Keratinocyte (primary cell): ENCODE measurements around the gene FER1L5. TPM values are rescaled to one million over a fixed set of nuclear protein-coding genes. Genes with fewer than 3 reads are reported as not detected.

Source experiments
- DNase-seq: peaks from one replicate; pipeline ENCODE4 v3.0.0-alpha.2; 2011; ENCODE audit warnings: low read depth, missing footprints, low spot score
- FAIRE-seq: peaks from 2 replicates; lab custom pipeline; 2011; peaks lifted over from hg19 to GRCh38; lab: Jason Lieb, UNC
- H2AFZ ChIP-seq: 2 replicates; pipeline ENCODE4 v1.6.0; 2012; ENCODE audit warnings: low read length, control low read depth, inconsistent platforms; ENCODE audit not compliant: control insufficient read depth
- H3K27ac ChIP-seq: 2 replicates; pipeline ENCODE4 v1.5.1; 2011; ENCODE audit warnings: low read length; ENCODE audit not compliant: control insufficient read depth, insufficient read depth
- H3K27me3 ChIP-seq: 3 replicates; pipeline ENCODE4 v1.6.0; 2011; ENCODE audit warnings: low read length; ENCODE audit not compliant: control insufficient read depth, insufficient read depth; ENCODE audit errors: extremely low read depth
- H3K36me3 ChIP-seq, 2 experiments: 2 replicates in 1 of 2; 3 replicates in 1 of 2; pipeline ENCODE4 v1.5.1; 2011; ENCODE audit warnings: low read length in 2 of 2, mild to moderate bottlenecking in 1 of 2; ENCODE audit not compliant: control insufficient read depth in 2 of 2, insufficient read depth in 2 of 2; ENCODE audit errors: extremely low read depth in 1 of 2
- H3K4me1 ChIP-seq: 3 replicates; pipeline ENCODE4 v1.5.1; 2011; ENCODE audit warnings: low read length; ENCODE audit not compliant: control insufficient read depth, insufficient read depth; ENCODE audit errors: extremely low read depth
- H3K4me2 ChIP-seq: 3 replicates; pipeline ENCODE4 v1.6.0; 2011; ENCODE audit warnings: low read depth, low read length; ENCODE audit not compliant: control insufficient read depth, insufficient read depth; ENCODE audit errors: extremely low read depth
- H3K4me3 ChIP-seq, 3 experiments: fragments of 200-600 bp in 1 of 3; sonication (generic) in 1 of 3; 2 replicates in 2 of 3; 3 replicates in 1 of 3; pipeline ENCODE4 v1.5.1; 2011 to 2016; ENCODE audit warnings: low read length in 3 of 3, mild to moderate bottlenecking in 3 of 3, control low read depth in 2 of 3, inconsistent platforms in 1 of 3, low read depth in 1 of 3, mixed read lengths in 1 of 3, mixed run types in 1 of 3, moderate library complexity in 1 of 3; ENCODE audit not compliant: control insufficient read depth in 2 of 3, insufficient read depth in 2 of 3; ENCODE audit errors: extremely low read depth in 1 of 3
- H3K79me2 ChIP-seq: 2 replicates; pipeline ENCODE4 v1.6.0; 2012; ENCODE audit warnings: low read length; ENCODE audit not compliant: control insufficient read depth, insufficient read depth
- H3K9ac ChIP-seq: 3 replicates; pipeline ENCODE4 v1.6.0; 2011; ENCODE audit warnings: low read length; ENCODE audit not compliant: control insufficient read depth, insufficient read depth; ENCODE audit errors: extremely low read depth
- H3K9me1 ChIP-seq: 3 replicates; pipeline ENCODE4 v1.6.0; 2011; ENCODE audit warnings: low read length; ENCODE audit not compliant: control insufficient read depth, insufficient read depth; ENCODE audit errors: extremely low read depth
- H3K9me3 ChIP-seq: 2 replicates; pipeline ENCODE4 v1.5.1; 2012; ENCODE audit warnings: low read depth, low read length; ENCODE audit not compliant: control insufficient read depth
- H4K20me1 ChIP-seq: 3 replicates; pipeline ENCODE4 v1.6.0; 2011; ENCODE audit warnings: low read length; ENCODE audit not compliant: control insufficient read depth, insufficient read depth; ENCODE audit errors: extremely low read depth
- EZH2 ChIP-seq: IDR thresholded peaks from one replicate; pipeline ENCODE4 v1.6.1; 2012; ENCODE audit warnings: inconsistent platforms, mild to moderate bottlenecking, low read length, moderate library complexity
- dilution Hi-C: fragments of 300-500 bp; cut with MboI; formaldehyde crosslinking; loops from one replicate; pipeline ENCODE4 v1.7.0; 2020; ENCODE audit warnings: low sequenced_read_pairs; ENCODE audit not compliant: extremely low pct_ligation_motif_present
- polyA plus RNA-seq, 5 experiments: library from polyadenylated mRNA; depleted of rRNA in 3 of 5; stranded (reverse) in 3 of 5; stranded (forward) in 1 of 5; unstranded in 1 of 5; fragments of >200 nt; gene quantifications; 1 replicate in 1 of 5; 2 replicates in 3 of 5; 3 replicates in 1 of 5; pipeline versions ENCODE4 v1.2.1 to v1.2.3, GENCODE V29; 2011 to 2012; ENCODE audit warnings: missing spikeins in 2 of 5, low read depth in 1 of 5, low replicate concordance in 1 of 5
- TF ChIP-seq, protein P1 (sequence below), 3 experiments: IDR thresholded peaks in 1 of 3; conservative IDR thresholded peaks in 1 of 3; optimal IDR thresholded peaks in 1 of 3; 2 replicates in 2 of 3; 3 replicates in 1 of 3; pipeline versions ENCODE3 to v1.5.1; 2011; ENCODE audit warnings: low read length in 3 of 3, mild to moderate bottlenecking in 3 of 3, moderate library complexity in 2 of 3, control low read depth in 1 of 3, inconsistent platforms in 1 of 3; ENCODE audit not compliant: insufficient read depth in 2 of 3; ENCODE audit errors: extremely low read depth in 1 of 3

FER1L5 gene
- polyA plus RNA-seq, 1 donor (not counting 4 experiments of a cell fraction or from before 2014, with no cell fraction given): 0.01 TPM

- FAIRE-seq (no peak), DNase-seq (no peak)
- dilution Hi-C loops: no loop called here
- Histone ChIP-seq H3K36me3 (peaks cover 0 to 2% of the 10 kb centered on the region in 2 experiments), H3K4me2 (no peak overlapping the region), H3K27ac (no peak overlapping the region), H3K9me1 (no peaks in the 10 kb centered on the region), H3K9ac (no peak overlapping the region), H3K79me2 (no peaks in the 10 kb centered on the region), H3K4me1 (peaks cover 23% of the 10 kb centered on the region), H3K4me3 (no peak overlapping the region), H3K9me3 (no peaks in the 10 kb centered on the region), H4K20me1 (no peaks in the 10 kb centered on the region), H2AFZ (no peak overlapping the region), H3K27me3 (no peaks in the 10 kb centered on the region)
- TF ChIP-seq, protein P1, sequence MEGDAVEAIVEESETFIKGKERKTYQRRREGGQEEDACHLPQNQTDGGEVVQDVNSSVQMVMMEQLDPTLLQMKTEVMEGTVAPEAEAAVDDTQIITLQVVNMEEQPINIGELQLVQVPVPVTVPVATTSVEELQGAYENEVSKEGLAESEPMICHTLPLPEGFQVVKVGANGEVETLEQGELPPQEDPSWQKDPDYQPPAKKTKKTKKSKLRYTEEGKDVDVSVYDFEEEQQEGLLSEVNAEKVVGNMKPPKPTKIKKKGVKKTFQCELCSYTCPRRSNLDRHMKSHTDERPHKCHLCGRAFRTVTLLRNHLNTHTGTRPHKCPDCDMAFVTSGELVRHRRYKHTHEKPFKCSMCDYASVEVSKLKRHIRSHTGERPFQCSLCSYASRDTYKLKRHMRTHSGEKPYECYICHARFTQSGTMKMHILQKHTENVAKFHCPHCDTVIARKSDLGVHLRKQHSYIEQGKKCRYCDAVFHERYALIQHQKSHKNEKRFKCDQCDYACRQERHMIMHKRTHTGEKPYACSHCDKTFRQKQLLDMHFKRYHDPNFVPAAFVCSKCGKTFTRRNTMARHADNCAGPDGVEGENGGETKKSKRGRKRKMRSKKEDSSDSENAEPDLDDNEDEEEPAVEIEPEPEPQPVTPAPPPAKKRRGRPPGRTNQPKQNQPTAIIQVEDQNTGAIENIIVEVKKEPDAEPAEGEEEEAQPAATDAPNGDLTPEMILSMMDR (optimal IDR thresholded peaks at IDR 0.05 in 1 of 3, IDR thresholded peaks at IDR 0.05 in 1 of 3, conservative IDR thresholded peaks at IDR 0.05 in 1 of 3; ENCODE audit: extremely low read depth in 1 of 3, insufficient read depth in 2 of 3, low read length in 3 of 3): no peak
- TF ChIP-seq EZH2: no peak
These were observed 56.5 kb downstream of the FER1L5 start for GRCh38 chr2:96699021-96699420.

- peaks cover 23% of the 10 kb centered on the region for H3K4me1 ChIP-seq
- H4K20me1 ChIP-seq: no peaks in the 10 kb centered on the region
- H3K36me3 ChIP-seq: peaks cover 0 to 4% of the 10 kb centered on the region in 2 experiments
- FAIRE-seq: no peak
- TF ChIP-seq, protein P1 (optimal IDR thresholded peaks at IDR 0.05 in 1 of 3, IDR thresholded peaks at IDR 0.05 in 1 of 3, conservative IDR thresholded peaks at IDR 0.05 in 1 of 3; ENCODE audit: extremely low read depth in 1 of 3, insufficient read depth in 2 of 3, low read length in 3 of 3): no peak
- no peak for TF ChIP-seq EZH2
- H3K4me2 ChIP-seq: no peak overlapping the region
- no peak overlapping the region for H3K27ac ChIP-seq
- no peak overlapping the region for H3K4me3 ChIP-seq
- dilution Hi-C loops: no loop called here
- H3K9ac ChIP-seq: no peak overlapping the region
- no peak for DNase-seq
- no peaks in the 10 kb centered on the region for H3K79me2 ChIP-seq
- no peak overlapping the region for H2AFZ ChIP-seq
- no peaks in the 10 kb centered on the region for H3K9me1 ChIP-seq
- H3K27me3 ChIP-seq: no peaks in the 10 kb centered on the region
- H3K9me3 ChIP-seq: no peaks in the 10 kb centered on the region
These were observed 57.1 kb downstream of the FER1L5 start for GRCh38 chr2:96699621-96700020.
